A549 (cell line): ENCODE measurements around the gene SLC16A12. TPM values are rescaled to one million over a fixed set of nuclear protein-coding genes. Genes with fewer than 3 reads are reported as not detected.

Source experiments
- ATAC-seq, 2 experiments: fragments of 200-7000 bp in 1 of 2; fragments of >200 bp in 1 of 2; cut with Nextera tagmentation in 1 of 2; cut with Tn5 transposase in 1 of 2; 3 replicates each; pipeline versions ENCODE4 v1.8.0 to v1.9.1; 2018 to 2020; ENCODE audit warnings: mild to moderate bottlenecking in 1 of 2, moderate library complexity in 1 of 2
- CTCF ChIA-PET: fragments of 300-600 bp; sonication (Branson Sonifier 250); formaldehyde crosslinking; extraction: SDS; loops from one replicate; lab custom pipeline; 2021; ENCODE audit warnings: antibody characterized with exemption, inconsistent platforms; lab: Yijun Ruan, JAX
- POLR2A ChIA-PET: fragments of 350-600 bp; formaldehyde crosslinking; extraction: SDS; loops from one replicate; lab custom pipeline; 2021; ENCODE audit warnings: antibody characterized with exemption, inconsistent platforms; lab: Yijun Ruan, JAX
- DNase-seq, 2 experiments: peaks; one replicate each; pipeline versions ENCODE4 v3.0.0 to v3.0.0-alpha.2; 2011 to 2016; ENCODE audit warnings: low read depth in 1 of 2, low spot score in 1 of 2
- FAIRE-seq: peaks from 2 replicates; lab custom pipeline; 2011; peaks lifted over from hg19 to GRCh38; lab: Jason Lieb, UNC
- H3K27ac ChIP-seq, 2 experiments: fragments of >200 bp; sonication (Bioruptor Twin); formaldehyde crosslinking; 3 replicates each; pipeline ENCODE4 v1.5.1; 2016 to 2017
- H3K4me1 ChIP-seq: fragments of >200 bp; sonication (Bioruptor Twin); formaldehyde crosslinking; 3 replicates; pipeline ENCODE4 v1.6.1; 2016
- H3K4me2 ChIP-seq: fragments of >200 bp; sonication (Bioruptor Twin); formaldehyde crosslinking; 3 replicates; pipeline ENCODE4 v1.6.1; 2016
- H3K4me3 ChIP-seq: fragments of >200 bp; sonication (Bioruptor Twin); formaldehyde crosslinking; 3 replicates; pipeline ENCODE4 v1.5.1; 2016
- H3K9me3 ChIP-seq: fragments of >200 bp; sonication (Bioruptor Twin); formaldehyde crosslinking; 3 replicates; pipeline ENCODE4 v1.6.1; 2016
- CBX2 ChIP-seq: fragments of 200-600 bp; sonication (generic); IDR thresholded peaks from 2 replicates; pipeline ENCODE4 v1.6.1; 2016; ENCODE audit warnings: low read depth, mild to moderate bottlenecking, borderline replicate concordance
- CBX8 ChIP-seq: fragments of 200-600 bp; sonication (generic); IDR thresholded peaks from 2 replicates; pipeline ENCODE4 v1.6.1; 2016
- CHD2 ChIP-seq: fragments of 150-350 bp; IDR thresholded peaks from 2 replicates; pipeline ENCODE4 v1.6.1; 2014; ENCODE audit warnings: low read length; ENCODE audit not compliant: partially characterized antibody
- CHD4 ChIP-seq: fragments of 200-600 bp; sonication (generic); IDR thresholded peaks from 2 replicates; pipeline ENCODE4 v1.6.1; 2016; ENCODE audit warnings: antibody characterized with exemption, mild to moderate bottlenecking, borderline replicate concordance
- EHF ChIP-seq: fragments of 250-450 bp; sonication (Bioruptor Pico); IDR thresholded peaks from 2 replicates; pipeline ENCODE4 v1.5.0; 2020; ENCODE audit warnings: mild to moderate bottlenecking
- FOSL2 ChIP-seq, 2 experiments: fragments of 450-650 bp in 1 of 2; fragments of >200 bp in 1 of 2; sonication (Bioruptor Twin) in 1 of 2; formaldehyde crosslinking; IDR thresholded peaks; 2 replicates each; pipeline versions ENCODE4 v1.5.0 to v1.6.1; 2016 to 2020; ENCODE audit warnings: mild to moderate bottlenecking in 1 of 2, moderate library complexity in 1 of 2
- HDAC2 ChIP-seq: fragments of 200-600 bp; sonication (generic); IDR thresholded peaks from 2 replicates; pipeline ENCODE4 v1.6.1; 2016
- HES2 ChIP-seq: fragments of >200 bp; sonication (Bioruptor Twin); formaldehyde crosslinking; IDR thresholded peaks from 2 replicates; pipeline ENCODE4 v1.6.1; 2016
- HEYL ChIP-seq: fragments of 250-450 bp; sonication (Bioruptor Pico); IDR thresholded peaks from 2 replicates; pipeline ENCODE4 v1.8.0; 2021; ENCODE audit warnings: mild to moderate bottlenecking, moderate library complexity
- HOXB13 ChIP-seq: fragments of 250-450 bp; sonication (Bioruptor Pico); IDR thresholded peaks from 2 replicates; pipeline ENCODE4 v1.5.0; 2020; ENCODE audit warnings: low read depth, mild to moderate bottlenecking, moderate library complexity
- JUN ChIP-seq, 2 experiments: fragments of >200 bp; sonication (Bioruptor Twin); formaldehyde crosslinking; IDR thresholded peaks; 2 replicates in 1 of 2; 3 replicates in 1 of 2; pipeline ENCODE4 v1.6.1; 2016 to 2017
- JUNB ChIP-seq: fragments of >200 bp; sonication (Bioruptor Twin); formaldehyde crosslinking; IDR thresholded peaks from 2 replicates; pipeline ENCODE4 v1.6.1; 2016
- KDM1A ChIP-seq: fragments of 200-600 bp; sonication (generic); IDR thresholded peaks from 2 replicates; pipeline ENCODE4 v1.6.1; 2016; ENCODE audit warnings: low read depth, mild to moderate bottlenecking
- KDM5A ChIP-seq: fragments of 200-600 bp; sonication (generic); IDR thresholded peaks from 2 replicates; pipeline ENCODE4 v1.6.1; 2016; ENCODE audit warnings: antibody characterized with exemption, mild to moderate bottlenecking
- MAFK ChIP-seq: fragments of 450-650 bp; IDR thresholded peaks from 2 replicates; pipeline ENCODE4 v1.6.1; 2014; ENCODE audit not compliant: partially characterized antibody
- MAZ ChIP-seq: fragments of 150-350 bp; IDR thresholded peaks from 2 replicates; pipeline ENCODE4 v1.6.1; 2014; ENCODE audit warnings: antibody characterized with exemption, low read depth, low read length, borderline replicate concordance
- NFE2L2 ChIP-seq: fragments of 150-350 bp; conservative IDR thresholded peaks from 2 replicates; pipeline ENCODE4 v1.6.1; 2014; ENCODE audit warnings: low read length
- NPAS2 ChIP-seq: fragments of 250-450 bp; sonication (Bioruptor Pico); IDR thresholded peaks from 2 replicates; pipeline ENCODE4 v1.8.0; 2022; ENCODE audit warnings: mild to moderate bottlenecking, moderate library complexity, borderline replicate concordance
- NR3C1 ChIP-seq: fragments of >200 bp; sonication (Bioruptor Twin); formaldehyde crosslinking; IDR thresholded peaks from 3 replicates; pipeline ENCODE4 v1.6.1; 2017
- PHF8 ChIP-seq: fragments of 200-600 bp; sonication (generic); IDR thresholded peaks from 2 replicates; pipeline ENCODE4 v1.6.1; 2016; ENCODE audit warnings: low read depth, mild to moderate bottlenecking, antibody characterized with exemption, moderate library complexity, borderline replicate concordance
- RARB ChIP-seq: fragments of 250-450 bp; sonication (Bioruptor Pico); IDR thresholded peaks from 2 replicates; pipeline ENCODE4 v1.8.0; 2021; ENCODE audit warnings: mild to moderate bottlenecking, moderate library complexity
- RCOR1 ChIP-seq: fragments of 150-350 bp; IDR thresholded peaks from 2 replicates; pipeline ENCODE4 v1.6.1; 2014; ENCODE audit warnings: antibody characterized with exemption, low read length, low read depth
- RFX5 ChIP-seq: fragments of 450-650 bp; IDR thresholded peaks from 2 replicates; pipeline ENCODE4 v1.7.1; 2014; ENCODE audit warnings: antibody characterized with exemption, mild to moderate bottlenecking, moderate library complexity
- SMC3 ChIP-seq: fragments of >200 bp; sonication (Bioruptor Twin); formaldehyde crosslinking; IDR thresholded peaks from 3 replicates; pipeline ENCODE4 v1.6.1; 2018; ENCODE audit warnings: inconsistent platforms
- TP53 ChIP-seq: fragments of 250-450 bp; sonication (Bioruptor Pico); IDR thresholded peaks from 2 replicates; pipeline ENCODE4 v1.5.0; 2021; ENCODE audit warnings: mild to moderate bottlenecking, moderate library complexity
- ZFP36 ChIP-seq: fragments of 450-650 bp; IDR thresholded peaks from 2 replicates; pipeline ENCODE4 v1.6.1; 2014; ENCODE audit warnings: borderline replicate concordance; ENCODE audit not compliant: partially characterized antibody
- ZSCAN20 ChIP-seq: fragments of 250-450 bp; sonication (Bioruptor Pico); IDR thresholded peaks from 2 replicates; pipeline ENCODE4 v1.8.0; 2022; ENCODE audit warnings: mild to moderate bottlenecking, moderate library complexity
- WGBS: methylation state at CpG from one replicate; pipeline ENCODE4 v1.1.6; 2017; ENCODE audit errors: missing lambda C conversion rate; 5-methylcytosine and 5-hydroxymethylcytosine counted together
- polyA plus RNA-seq, 4 experiments: library from polyadenylated mRNA; depleted of rRNA in 3 of 4; stranded (reverse); fragments of >200 nt; fragmentation: RNase III in 1 of 4; extraction: RNeasy Plus Mini Kit Qiagen cat#74134 plus additional on column Dnase treatment in 1 of 4; gene quantifications; 2 replicates in 3 of 4; 3 replicates in 1 of 4; pipeline ENCODE4 v1.2.3, GENCODE V29; 2011 to 2017
- TF ChIP-seq, protein P1 (sequence below): fragments of 200-600 bp; sonication (generic); IDR thresholded peaks from 2 replicates; pipeline ENCODE4 v1.6.1; 2016; ENCODE audit warnings: antibody characterized with exemption, mild to moderate bottlenecking, moderate library complexity
- TF ChIP-seq, protein P2 (sequence below): fragments of 250-450 bp; sonication (Bioruptor Pico); IDR thresholded peaks from 2 replicates; pipeline ENCODE4 v1.5.0; 2021; ENCODE audit warnings: mild to moderate bottlenecking, moderate library complexity, borderline replicate concordance
- TF ChIP-seq, protein P3 (sequence below): fragments of 450-650 bp; IDR thresholded peaks from 2 replicates; pipeline ENCODE4 v1.6.1; 2014; ENCODE audit warnings: antibody characterized with exemption

The SLC16A12 gene
- polyA plus RNA-seq, 2 of the 4 experiments (the other 2 are of a cell fraction): 0.14 to 0.19 TPM

GRCh38 chr10:89523274-89523673 is 12.1 kb downstream of the SLC16A12 start (continued):
- TF ChIP-seq, protein P1, sequence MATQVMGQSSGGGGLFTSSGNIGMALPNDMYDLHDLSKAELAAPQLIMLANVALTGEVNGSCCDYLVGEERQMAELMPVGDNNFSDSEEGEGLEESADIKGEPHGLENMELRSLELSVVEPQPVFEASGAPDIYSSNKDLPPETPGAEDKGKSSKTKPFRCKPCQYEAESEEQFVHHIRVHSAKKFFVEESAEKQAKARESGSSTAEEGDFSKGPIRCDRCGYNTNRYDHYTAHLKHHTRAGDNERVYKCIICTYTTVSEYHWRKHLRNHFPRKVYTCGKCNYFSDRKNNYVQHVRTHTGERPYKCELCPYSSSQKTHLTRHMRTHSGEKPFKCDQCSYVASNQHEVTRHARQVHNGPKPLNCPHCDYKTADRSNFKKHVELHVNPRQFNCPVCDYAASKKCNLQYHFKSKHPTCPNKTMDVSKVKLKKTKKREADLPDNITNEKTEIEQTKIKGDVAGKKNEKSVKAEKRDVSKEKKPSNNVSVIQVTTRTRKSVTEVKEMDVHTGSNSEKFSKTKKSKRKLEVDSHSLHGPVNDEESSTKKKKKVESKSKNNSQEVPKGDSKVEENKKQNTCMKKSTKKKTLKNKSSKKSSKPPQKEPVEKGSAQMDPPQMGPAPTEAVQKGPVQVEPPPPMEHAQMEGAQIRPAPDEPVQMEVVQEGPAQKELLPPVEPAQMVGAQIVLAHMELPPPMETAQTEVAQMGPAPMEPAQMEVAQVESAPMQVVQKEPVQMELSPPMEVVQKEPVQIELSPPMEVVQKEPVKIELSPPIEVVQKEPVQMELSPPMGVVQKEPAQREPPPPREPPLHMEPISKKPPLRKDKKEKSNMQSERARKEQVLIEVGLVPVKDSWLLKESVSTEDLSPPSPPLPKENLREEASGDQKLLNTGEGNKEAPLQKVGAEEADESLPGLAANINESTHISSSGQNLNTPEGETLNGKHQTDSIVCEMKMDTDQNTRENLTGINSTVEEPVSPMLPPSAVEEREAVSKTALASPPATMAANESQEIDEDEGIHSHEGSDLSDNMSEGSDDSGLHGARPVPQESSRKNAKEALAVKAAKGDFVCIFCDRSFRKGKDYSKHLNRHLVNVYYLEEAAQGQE: no peak
- no peak for TF ChIP-seq JUN (IDR thresholded peaks at IDR 0.05)

DNA sequence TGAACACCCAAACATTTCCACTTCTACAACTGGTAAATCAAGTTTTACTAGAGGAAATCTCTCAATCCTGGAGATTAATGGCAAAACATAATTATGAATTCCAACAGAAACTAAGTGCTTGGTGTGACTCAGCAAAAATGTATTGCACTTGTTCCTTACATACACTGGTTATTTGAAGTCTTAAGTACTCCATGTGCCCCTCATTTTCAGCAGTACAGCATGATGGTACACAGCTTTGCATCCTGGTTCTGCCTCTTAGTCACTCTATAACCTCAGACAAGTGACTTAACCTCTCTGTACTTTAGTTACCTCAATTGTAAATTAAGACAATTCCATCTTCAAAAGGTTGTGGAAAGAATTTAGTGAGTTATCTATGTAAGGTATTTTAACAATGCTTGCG is 12.9 kb downstream of the SLC16A12 start:
- POLR2A ChIA-PET: no interaction called here
- FAIRE-seq (no peak), ATAC-seq (no peak)

GRCh38 chr10:89521368-89521767 is 14.0 kb downstream of the SLC16A12 start:
- ChIA-PET CTCF (interaction anchor here (1.1 kb wide), 1 partner anchor 55 kb away, joined by 3 read pairs; no protein-coding TSS in a partner anchor), POLR2A (no interaction called here)
- WGBS: 74% methylated on average over 2 of the region's 2 CpGs
- Histone ChIP-seq H3K4me2 (no peak overlapping the region), H3K4me3 (no peak overlapping the region), H3K4me1 (peaks cover 12% of the 10 kb centered on the region; the same call in 2 of the 3 replicates), H3K27ac (peak overlapping the region in 1 of 2 experiments; percentile 66; a peak in 1 of 6 replicates), H3K9me3 (no peaks in the 10 kb centered on the region)
- FAIRE-seq (no peak), ATAC-seq (no peak), DNase-seq (no peak)
- TF ChIP-seq RFX5 (no peak), NR3C1 (no peak), HOXB13 (CRISPR knock-in tag) (no peak), ZFP36 (no peak), CHD2 (no peak), KDM1A (no peak), PHF8 (no peak), MAZ (no peak), TP53 (no peak), FOSL2 (IDR thresholded peaks at IDR 0.05) (no peak), FOSL2 (CRISPR knock-in tag; IDR thresholded peaks at IDR 0.05) (no peak), CBX8 (no peak), EHF (CRISPR knock-in tag) (no peak), RCOR1 (no peak), HDAC2 (no peak), KDM5A (no peak), NPAS2 (no peak)
- TF ChIP-seq, protein P2, sequence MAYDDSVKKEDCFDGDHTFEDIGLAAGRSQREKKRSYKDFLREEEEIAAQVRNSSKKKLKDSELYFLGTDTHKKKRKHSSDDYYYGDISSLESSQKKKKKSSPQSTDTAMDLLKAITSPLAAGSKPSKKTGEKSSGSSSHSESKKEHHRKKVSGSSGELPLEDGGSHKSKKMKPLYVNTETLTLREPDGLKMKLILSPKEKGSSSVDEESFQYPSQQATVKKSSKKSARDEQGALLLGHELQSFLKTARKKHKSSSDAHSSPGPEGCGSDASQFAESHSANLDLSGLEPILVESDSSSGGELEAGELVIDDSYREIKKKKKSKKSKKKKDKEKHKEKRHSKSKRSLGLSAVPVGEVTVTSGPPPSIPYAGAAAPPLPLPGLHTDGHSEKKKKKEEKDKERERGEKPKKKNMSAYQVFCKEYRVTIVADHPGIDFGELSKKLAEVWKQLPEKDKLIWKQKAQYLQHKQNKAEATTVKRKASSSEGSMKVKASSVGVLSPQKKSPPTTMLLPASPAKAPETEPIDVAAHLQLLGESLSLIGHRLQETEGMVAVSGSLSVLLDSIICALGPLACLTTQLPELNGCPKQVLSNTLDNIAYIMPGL (CRISPR knock-in tag): no peak
- TF ChIP-seq, protein P3, sequence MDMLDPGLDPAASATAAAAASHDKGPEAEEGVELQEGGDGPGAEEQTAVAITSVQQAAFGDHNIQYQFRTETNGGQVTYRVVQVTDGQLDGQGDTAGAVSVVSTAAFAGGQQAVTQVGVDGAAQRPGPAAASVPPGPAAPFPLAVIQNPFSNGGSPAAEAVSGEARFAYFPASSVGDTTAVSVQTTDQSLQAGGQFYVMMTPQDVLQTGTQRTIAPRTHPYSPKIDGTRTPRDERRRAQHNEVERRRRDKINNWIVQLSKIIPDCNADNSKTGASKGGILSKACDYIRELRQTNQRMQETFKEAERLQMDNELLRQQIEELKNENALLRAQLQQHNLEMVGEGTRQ: no peak

More for the DNA sequence above, 12.9 kb downstream of the SLC16A12 start:
- peak overlapping the region; percentile 59 to 66; a peak in 5 of 6 replicates for H3K27ac ChIP-seq
- no peak overlapping the region for H3K4me2 ChIP-seq
- CTCF ChIA-PET: interaction anchor here (1.0 kb wide), 1 partner anchor 18 kb away, joined by 4 read pairs; no protein-coding TSS in a partner anchor
- no peak overlapping the region for H3K4me3 ChIP-seq
- 93% methylated on average over 1 of the region's 1 CpG for WGBS
- no peaks in the 10 kb centered on the region for H3K9me3 ChIP-seq
- H3K4me1 ChIP-seq: peaks cover 10% of the 10 kb centered on the region; the same call in 2 of the 3 replicates
- no peak for DNase-seq
- TF ChIP-seq MAFK (peak; percentile 90), CBX2 (no peak), ZSCAN20 (CRISPR knock-in tag) (no peak), JUNB (no peak), KDM5A (no peak), CHD4 (no peak), HEYL (CRISPR knock-in tag) (no peak), CBX8 (no peak), NFE2L2 (peak; percentile 90), SMC3 (no peak), RCOR1 (no peak), HES2 (no peak), NPAS2 (no peak), RARB (no peak)
- TF ChIP-seq, protein P3: no peak
